Naive thymus-derived CD8-positive, alpha-beta T cell (primary cell): ENCODE results near the gene TRABD2A. TPM values are rescaled to one million over a fixed set of nuclear protein-coding genes. Genes with fewer than 3 reads are reported as not detected.

Source experiments
- ATAC-seq, 2 donors: fragments of 150-1000 bp; cut with Tn5 transposase in 1 of 2; sonication (Bioruptor Pico), chemical (Tn5 transposase) in 1 of 2; 1 replicate in 1 of 2; 2 replicates in 1 of 2; pipeline ENCODE4 v1.10.0; 2021; ENCODE audit warnings: mild to moderate bottlenecking in 2 of 2, moderate library complexity in 2 of 2
- POLR2A ChIA-PET: fragments of 350-600 bp; sonication (Branson Sonifier 250); formaldehyde crosslinking; loops from one replicate; lab custom pipeline; 2021; ENCODE audit warnings: antibody characterized with exemption; lab: Charles Lee
- DNase-seq, 10 donors: peaks; one replicate each; pipeline versions ENCODE4 v3.0.0 to v3.0.0-alpha.2; 2020 to 2022
- H3K27ac Mint-ChIP-seq, 10 donors: one replicate each; pipeline ENCODE4 v1.8.0; 2020 to 2022; ENCODE audit warnings: mild to moderate bottlenecking in 10 of 10, mixed read lengths in 10 of 10, moderate library complexity in 4 of 10, inconsistent platforms in 1 of 10
- H3K27me3 Mint-ChIP-seq, 5 donors: one replicate each; pipeline ENCODE4 v1.8.0; 2021 to 2022; ENCODE audit warnings: mixed read lengths in 5 of 5
- H3K36me3 Mint-ChIP-seq, 3 donors: one replicate each; pipeline ENCODE4 v1.8.0; 2020 to 2022; ENCODE audit warnings: mixed read lengths in 3 of 3, mild to moderate bottlenecking in 2 of 3, inconsistent platforms in 1 of 3
- H3K4me1 Mint-ChIP-seq, 4 donors: one replicate each; pipeline ENCODE4 v1.8.0; 2021 to 2022; ENCODE audit warnings: mixed read lengths in 4 of 4
- H3K4me3 Mint-ChIP-seq, 10 donors: one replicate each; pipeline ENCODE4 v1.8.0; 2020 to 2022; ENCODE audit warnings: mild to moderate bottlenecking in 10 of 10, mixed read lengths in 10 of 10, moderate library complexity in 6 of 10, inconsistent platforms in 1 of 10
- H3K9me3 Mint-ChIP-seq, 9 donors: one replicate each; pipeline ENCODE4 v1.8.0; 2020 to 2022; ENCODE audit warnings: mixed read lengths in 9 of 9, mild to moderate bottlenecking in 3 of 9, inconsistent platforms in 1 of 9, moderate library complexity in 1 of 9
- polyA plus RNA-seq, 3 donors: library from polyadenylated mRNA; unstranded; fragments of 300-500 nt; fragmentation: Illumina TruSeq; gene quantifications; one replicate each; pipeline ENCODE4 v1.2.3, GENCODE V29; 2021
- total RNA-seq, 8 experiments: library from RNA in 2 of 8; stranded (reverse) in 2 of 8; gene quantifications; one replicate each; pipeline ENCODE4 v1.2.3 and lab custom pipeline; 2021 to 2026

The TRABD2A gene
- total and polyA plus RNA-seq, 5 experiments from 2014 or later, result 70.1 to 173 (median 165) TPM

GRCh38 chr2:84889332-84889731 is 8.4 kb upstream of the TRABD2A start:
- POLR2A ChIA-PET, result interaction anchor here (0.6 to 8.6 kb wide), 18 partner anchors 9 to 437 kb away, joined by 3 to 249 read pairs (median 4); partner anchors contain the start of genes TMSB10 and TRABD2A

GRCh38 chr2:84888401-84889276 is 7.8 kb upstream of the TRABD2A start:
- Mint-ChIP-seq H3K27me3 (no peaks in the 10 kb centered on the region), H3K36me3 (no peaks in the 10 kb centered on the region), H3K9me3 (no peaks in the 10 kb centered on the region), H3K4me1 (peaks cover 30 to 73% (median 49%) of the 10 kb centered on the region in 4 donors), H3K27ac (peak overlapping the region; percentile 94 to 100 (median 98)), H3K4me3 (peak overlapping the region; percentile 72 to 92 (median 86))
- peak; percentile 96 to 98 for ATAC-seq
- DNase-seq, result peak in 8 of 10 donors; percentile 40 to 84 (median 56)
- POLR2A ChIA-PET, result interaction anchor here (0.6 to 8.6 kb wide), 19 partner anchors 8 to 438 kb away, joined by 3 to 249 read pairs (median 4); partner anchors contain the start of genes TMSB10 and TRABD2A

More at GRCh38 chr2:84889332-84889731, 8.4 kb upstream of the TRABD2A start:
- Mint-ChIP-seq H3K36me3 (no peaks in the 10 kb centered on the region), H3K27ac (peak overlapping the region; percentile 94 to 100 (median 98)), H3K4me1 (peaks cover 30 to 72% (median 51%) of the 10 kb centered on the region in 4 donors), H3K9me3 (no peaks in the 10 kb centered on the region), H3K4me3 (peak overlapping the region; percentile 72 to 92 (median 86)), H3K27me3 (no peaks in the 10 kb centered on the region)
- ATAC-seq, result peak; percentile 7 to 16
- DNase-seq, result no peak

GRCh38 chr2:84886791-84887190 is 5.9 kb upstream of the TRABD2A start:
- DNase-seq, result no peak
- Mint-ChIP-seq H3K27me3 (no peaks in the 10 kb centered on the region), H3K27ac (peak overlapping the region; percentile 86 to 100 (median 96)), H3K4me1 (peaks cover 36 to 86% (median 62%) of the 10 kb centered on the region in 4 donors), H3K4me3 (peak overlapping the region in 3 of 10 donors; percentile 26 to 60 (median 31)), H3K36me3 (no peaks in the 10 kb centered on the region), H3K9me3 (no peaks in the 10 kb centered on the region)
- no peak for ATAC-seq
- POLR2A ChIA-PET, result interaction anchor here (0.9 to 8.6 kb wide), 4 partner anchors 16 to 38 kb away, joined by 3 to 249 read pairs (median 9); partner anchors contain the start of gene TMSB10

- POLR2A ChIA-PET, result interaction anchor here (0.6 to 8.6 kb wide), 3 partner anchors 9 to 36 kb away, joined by 3 to 249 read pairs (median 4); partner anchors contain the start of gene TMSB10
- no peak for DNase-seq
Measured at GRCh38 chr2:84885111-84885510, 4.2 kb upstream of the TRABD2A start.

GRCh38 chr2:84884449-84884848 is 3.6 kb upstream of the TRABD2A start:
- Mint-ChIP-seq H3K36me3 (peaks cover 0 to 7% (median 0%) of the 10 kb centered on the region in 3 donors), H3K27me3 (peaks cover 0 to 2% (median 0%) of the 10 kb centered on the region in 5 donors), H3K4me3 (peak overlapping the region in 1 of 10 donors; percentile 31), H3K4me1 (peaks cover 34 to 73% (median 63%) of the 10 kb centered on the region in 4 donors), H3K27ac (peak overlapping the region in 6 of 10 donors; percentile 12 to 93 (median 59)), H3K9me3 (no peaks in the 10 kb centered on the region)
- DNase-seq (no peak), ATAC-seq (no peak)
- POLR2A ChIA-PET, result interaction anchor here (0.6 to 8.6 kb wide), 3 partner anchors 10 to 37 kb away, joined by 3 to 249 read pairs (median 4); partner anchors contain the start of gene TMSB10

More at GRCh38 chr2:84885111-84885510, 4.2 kb upstream of the TRABD2A start:
- no peak for ATAC-seq
- no peaks in the 10 kb centered on the region for H3K9me3 Mint-ChIP-seq
- peaks cover 37 to 75% (median 66%) of the 10 kb centered on the region in 4 donors for H3K4me1 Mint-ChIP-seq
- peaks cover 0 to 2% (median 0%) of the 10 kb centered on the region in 5 donors for H3K27me3 Mint-ChIP-seq
- peak overlapping the region in 4 of 10 donors; percentile 48 to 100 (median 90) for H3K27ac Mint-ChIP-seq
- no peak overlapping the region for H3K4me3 Mint-ChIP-seq
- H3K36me3 Mint-ChIP-seq, result peaks cover 0 to 5% (median 0%) of the 10 kb centered on the region in 3 donors

GRCh38 chr2:84882775-84883550 is 2.1 kb upstream of the TRABD2A start:
- no peak for ATAC-seq
- H3K27me3 Mint-ChIP-seq, result peaks cover 0 to 2% (median 0%) of the 10 kb centered on the region in 5 donors
- peaks cover 26 to 72% (median 55%) of the 10 kb centered on the region in 4 donors for H3K4me1 Mint-ChIP-seq
- peak overlapping the region; percentile 87 to 99 (median 94) for H3K4me3 Mint-ChIP-seq
- POLR2A ChIA-PET, result interaction anchor here (0.5 to 10.4 kb wide), 13 partner anchors 7 to 1450 kb away, joined by 3 to 289 read pairs (median 9); partner anchors contain the start of gene TMSB10
- H3K9me3 Mint-ChIP-seq, result no peaks in the 10 kb centered on the region
- DNase-seq, result no peak
- peaks cover 0 to 8% (median 7%) of the 10 kb centered on the region in 3 donors for H3K36me3 Mint-ChIP-seq
- peak overlapping the region; percentile 93 to 99 (median 98) for H3K27ac Mint-ChIP-seq

GRCh38 chr2:84882414-84882738 is 1.5 kb upstream of the TRABD2A start:
- Mint-ChIP-seq H3K4me3 (peak overlapping the region; percentile 87 to 99 (median 94)), H3K36me3 (peaks cover 0 to 14% (median 7%) of the 10 kb centered on the region in 3 donors), H3K27me3 (peaks cover 0 to 2% (median 0%) of the 10 kb centered on the region in 5 donors), H3K27ac (peak overlapping the region; percentile 93 to 99 (median 98)), H3K9me3 (no peaks in the 10 kb centered on the region), H3K4me1 (peaks cover 32 to 72% (median 57%) of the 10 kb centered on the region in 4 donors)
- ATAC-seq (no peak), DNase-seq (no peak)
- POLR2A ChIA-PET, result interaction anchor here (0.5 to 10.4 kb wide), 15 partner anchors 8 to 1449 kb away, joined by 3 to 289 read pairs (median 9); partner anchors contain the start of genes KCMF1, PTCD3 and TMSB10

- no peaks in the 10 kb centered on the region for H3K9me3 Mint-ChIP-seq
- peak overlapping the region; percentile 93 to 99 (median 98) for H3K27ac Mint-ChIP-seq
- peaks cover 32 to 73% (median 57%) of the 10 kb centered on the region in 4 donors for H3K4me1 Mint-ChIP-seq
- DNase-seq, result peak; percentile 67 to 92 (median 86)
- peak overlapping the region; percentile 87 to 99 (median 94) for H3K4me3 Mint-ChIP-seq
- peaks cover 0 to 2% (median 0%) of the 10 kb centered on the region in 5 donors for H3K27me3 Mint-ChIP-seq
- peak; percentile 62 to 68 for ATAC-seq
- peaks cover 0 to 18% (median 7%) of the 10 kb centered on the region in 3 donors for H3K36me3 Mint-ChIP-seq
- POLR2A ChIA-PET, result interaction anchor here (0.5 to 10.4 kb wide), 26 partner anchors 8 to 1449 kb away, joined by 3 to 289 read pairs (median 4); partner anchors contain the start of genes KCMF1, PTCD3 and TMSB10
Measured at GRCh38 chr2:84881581-84882413, 913 bp upstream of the TRABD2A start.

GRCh38 chr2:84880395-84880644 is 564 bp downstream of the TRABD2A start:
- POLR2A ChIA-PET, result interaction anchor here (0.8 to 10.4 kb wide), 22 partner anchors 10 to 398 kb away, joined by 3 to 289 read pairs (median 11); partner anchors contain the start of gene TMSB10
- peak in 1 of 2 donors; percentile 2 for ATAC-seq
- no peak for DNase-seq
- Mint-ChIP-seq H3K9me3 (no peaks in the 10 kb centered on the region), H3K4me1 (peaks cover 41 to 77% (median 61%) of the 10 kb centered on the region in 4 donors), H3K4me3 (peak overlapping the region; percentile 88 to 100 (median 96)), H3K36me3 (peaks cover 0 to 30% (median 7%) of the 10 kb centered on the region in 3 donors), H3K27me3 (peaks cover 0 to 2% (median 0%) of the 10 kb centered on the region in 5 donors), H3K27ac (peak overlapping the region; percentile 92 to 99 (median 97))

GRCh38 chr2:84879584-84880394 is 1.1 kb downstream of the TRABD2A start:
- POLR2A ChIA-PET, result interaction anchor here (0.7 to 10.4 kb wide), 26 partner anchors 10 to 397 kb away, joined by 3 to 289 read pairs (median 8); partner anchors contain the start of gene TMSB10
- Mint-ChIP-seq H3K9me3 (no peaks in the 10 kb centered on the region), H3K36me3 (peaks cover 2 to 35% (median 7%) of the 10 kb centered on the region in 3 donors), H3K27ac (peak overlapping the region; percentile 92 to 99 (median 97)), H3K4me3 (peak overlapping the region; percentile 88 to 100 (median 96)), H3K27me3 (peaks cover 0 to 2% (median 0%) of the 10 kb centered on the region in 5 donors), H3K4me1 (peaks cover 44 to 82% (median 64%) of the 10 kb centered on the region in 4 donors)
- DNase-seq (no peak), ATAC-seq (peak in 1 of 2 donors; percentile 11)
